Neural cell (in vitro differentiated cells): ENCODE results near the gene PCDHB4. TPM values are rescaled to one million over a fixed set of nuclear protein-coding genes. Genes with fewer than 3 reads are reported as not detected.
"Not testable (repeated sequence)": the region's sequence is repeated elsewhere in the genome, so short reads cannot be mapped to it uniquely, and the experiment has no call there.

Experiments used
- H2AFZ ChIP-seq: fragments of 200-600, 300-800 bp; sonication (generic), shearing (Covaris generic); 2 replicates; pipeline ENCODE4 v1.6.0; 2014; ENCODE audit warnings: low read depth, mild to moderate bottlenecking, antibody characterized with exemption, low read length, moderate library complexity
- H3F3A ChIP-seq: fragments of 200-600 bp; shearing (Covaris generic); 2 replicates; pipeline ENCODE4 v1.6.1; 2016; ENCODE audit warnings: mild to moderate bottlenecking, moderate library complexity, mixed read lengths, antibody characterized with exemption, low read length; ENCODE audit not compliant: insufficient read depth, poor library complexity, severe bottlenecking
- H3K27ac ChIP-seq: fragments of 200-600, 300-800 bp; sonication (generic), shearing (Covaris generic); 2 replicates; pipeline ENCODE4 v1.5.1; 2014; ENCODE audit warnings: mild to moderate bottlenecking, low read length, moderate library complexity
- H3K27me3 ChIP-seq: fragments of 300-800, 200-600 bp; sonication (generic), shearing (Covaris generic); 2 replicates; pipeline ENCODE4 v1.6.0; 2014; ENCODE audit warnings: mild to moderate bottlenecking, low read depth, low read length, moderate library complexity; ENCODE audit not compliant: insufficient read depth
- H3K36me3 ChIP-seq: fragments of 300-800, 200-600 bp; sonication (generic), shearing (Covaris generic); 2 replicates; pipeline ENCODE4 v1.5.1; 2014; ENCODE audit warnings: mild to moderate bottlenecking, antibody characterized with exemption, low read length, moderate library complexity; ENCODE audit not compliant: insufficient read depth
- H3K4me2 ChIP-seq: fragments of 300-800, 200-600 bp; sonication (generic), shearing (Covaris generic); 2 replicates; pipeline ENCODE4 v1.6.0; 2014; ENCODE audit warnings: mild to moderate bottlenecking, low read length
- H3K4me3 ChIP-seq: fragments of 300-800, 200-600 bp; sonication (generic), shearing (Covaris generic); 2 replicates; pipeline ENCODE4 v1.5.1; 2014; ENCODE audit warnings: mild to moderate bottlenecking, low read length, moderate library complexity
- H3K79me2 ChIP-seq: fragments of 200-600 bp; shearing (Covaris generic); replicated peaks from 2 replicates; pipeline ENCODE4 v1.6.0; 2014; ENCODE audit warnings: mild to moderate bottlenecking, low read length, moderate library complexity; ENCODE audit not compliant: insufficient read depth
- H3K9ac ChIP-seq: fragments of 300-800, 200-600 bp; sonication (generic), shearing (Covaris generic); 2 replicates; pipeline ENCODE4 v1.6.1; 2016; ENCODE audit warnings: mild to moderate bottlenecking, low read length, mixed read lengths
- H3K9me2 ChIP-seq: fragments of 200-600 bp; shearing (Covaris generic); 2 replicates; pipeline ENCODE4 v1.6.1; 2016; ENCODE audit warnings: mild to moderate bottlenecking, low read length, mixed read lengths; ENCODE audit not compliant: insufficient read depth
- H3K9me3 ChIP-seq: fragments of 200-600, 300-800 bp; sonication (generic), shearing (Covaris generic); 2 replicates; pipeline ENCODE4 v1.6.1; 2016; ENCODE audit warnings: mild to moderate bottlenecking, mixed run types, low read length, moderate library complexity, mixed read lengths
- H4K20me1 ChIP-seq: fragments of 200-600 bp; shearing (Covaris generic); 2 replicates; pipeline ENCODE4 v1.6.1; 2016; ENCODE audit warnings: mild to moderate bottlenecking, mixed run types; ENCODE audit not compliant: insufficient read depth
- EP300 ChIP-seq: fragments of 450-650 bp; conservative IDR thresholded peaks from 2 replicates; pipeline ENCODE4 v1.6.1; 2014; ENCODE audit warnings: antibody characterized with exemption, mild to moderate bottlenecking, moderate library complexity; ENCODE audit not compliant: poor library complexity, severe bottlenecking
- EZH2 ChIP-seq: fragments of 200-600, 300-800 bp; shearing (Covaris generic), sonication (generic); IDR thresholded peaks from 2 replicates; pipeline ENCODE4 v1.6.1; 2014; ENCODE audit warnings: antibody characterized with exemption, low read length, borderline replicate concordance, mild to moderate bottlenecking; ENCODE audit not compliant: insufficient read depth, poor library complexity, severe bottlenecking
- MXI1 ChIP-seq: fragments of 450-650 bp; conservative IDR thresholded peaks from 2 replicates; pipeline ENCODE4 v1.6.1; 2014; ENCODE audit warnings: antibody characterized with exemption, mild to moderate bottlenecking; ENCODE audit not compliant: poor library complexity, severe bottlenecking
- POLR2AphosphoS5 ChIP-seq: IDR thresholded peaks from 2 replicates; pipeline ENCODE4 v1.6.1; 2012
- RAD21 ChIP-seq: fragments of 450-650 bp; conservative IDR thresholded peaks from 2 replicates; pipeline ENCODE4 v1.6.1; 2014; ENCODE audit warnings: antibody characterized with exemption, mild to moderate bottlenecking, moderate library complexity
- SMC3 ChIP-seq: fragments of 450-650 bp; conservative IDR thresholded peaks from 2 replicates; pipeline ENCODE4 v1.6.1; 2014; ENCODE audit warnings: antibody characterized with exemption, mild to moderate bottlenecking, moderate library complexity; ENCODE audit not compliant: poor library complexity
- TAF1 ChIP-seq: IDR thresholded peaks from 2 replicates; pipeline ENCODE4 v1.6.1; 2012; ENCODE audit warnings: low read depth
- polyA plus RNA-seq: library from polyadenylated mRNA; depleted of rRNA; stranded (reverse); fragments of >200 nt; gene quantifications from 2 replicates; pipeline ENCODE4 v1.2.3, GENCODE V29; 2014
- TF ChIP-seq, protein P1 (sequence below): fragments of 450-650 bp; IDR thresholded peaks from 2 replicates; pipeline ENCODE4 v1.5.1; 2014; ENCODE audit warnings: antibody characterized with exemption, mild to moderate bottlenecking, moderate library complexity; ENCODE audit not compliant: poor library complexity, severe bottlenecking
- TF ChIP-seq, protein P2 (sequence below): IDR thresholded peaks from 2 replicates; pipeline ENCODE4 v1.6.1; 2012; ENCODE audit warnings: borderline replicate concordance

PCDHB4 gene
- polyA plus RNA-seq, 1 donor from 2014 or later = 4.2 TPM

DNA sequence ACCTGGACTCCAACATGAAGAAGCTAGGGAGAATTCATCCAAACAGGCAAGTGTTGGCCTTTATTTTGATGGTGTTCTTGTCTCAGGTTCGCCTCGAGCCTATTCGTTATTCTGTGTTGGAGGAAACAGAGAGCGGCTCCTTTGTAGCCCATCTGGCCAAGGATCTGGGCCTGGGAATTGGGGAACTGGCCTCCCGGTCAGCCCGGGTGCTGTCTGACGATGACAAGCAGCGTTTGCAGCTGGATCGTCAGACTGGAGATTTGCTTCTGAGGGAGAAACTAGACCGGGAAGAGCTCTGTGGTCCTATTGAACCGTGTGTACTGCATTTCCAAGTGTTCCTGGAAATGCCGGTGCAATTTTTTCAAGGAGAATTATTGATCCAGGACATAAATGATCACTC lies 367 bp downstream of the PCDHB4 start:
- Histone ChIP-seq H3K4me3 (no peak overlapping the region), H3K9ac (no peak overlapping the region)

DNA sequence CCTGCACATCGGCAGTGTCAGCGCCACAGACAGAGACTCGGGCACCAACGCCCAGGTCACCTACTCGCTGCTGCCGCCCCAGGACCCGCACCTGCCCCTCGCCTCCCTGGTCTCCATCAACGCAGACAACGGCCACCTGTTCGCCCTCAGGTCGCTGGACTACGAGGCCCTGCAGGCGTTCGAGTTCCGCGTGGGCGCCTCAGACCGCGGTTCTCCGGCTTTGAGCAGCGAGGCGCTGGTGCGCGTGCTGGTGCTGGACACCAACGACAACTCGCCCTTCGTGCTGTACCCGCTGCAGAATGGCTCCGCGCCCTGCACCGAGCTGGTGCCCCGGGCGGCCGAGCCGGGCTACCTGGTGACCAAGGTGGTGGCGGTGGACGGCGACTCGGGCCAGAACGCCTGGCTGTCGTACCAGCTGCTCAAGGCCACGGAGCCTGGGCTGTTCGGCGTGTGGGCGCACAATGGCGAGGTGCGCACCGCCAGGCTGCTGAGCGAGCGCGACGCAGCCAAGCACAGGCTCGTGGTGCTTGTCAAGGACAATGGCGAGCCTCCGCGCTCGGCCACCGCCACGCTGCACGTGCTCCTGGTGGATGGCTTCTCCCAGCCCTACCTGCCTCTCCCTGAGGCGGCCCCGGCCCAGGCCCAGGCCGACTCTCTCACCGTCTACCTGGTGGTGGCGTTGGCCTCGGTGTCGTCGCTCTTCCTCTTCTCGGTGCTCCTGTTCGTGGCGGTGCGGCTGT lies 1.9 kb downstream of the PCDHB4 start:
- H3K9me2 ChIP-seq, H3K4me2 ChIP-seq, H3F3A ChIP-seq, H3K36me3 ChIP-seq, H3K27ac ChIP-seq, H3K9me3 ChIP-seq, H4K20me1 ChIP-seq, H2AFZ ChIP-seq, H3K27me3 ChIP-seq, H3K9ac ChIP-seq, H3K4me3 ChIP-seq: not testable (repeated sequence)
- H3K79me2 ChIP-seq = peaks cover 19% of the 10 kb centered on the region

More for the DNA sequence above, 367 bp downstream of the PCDHB4 start:
- Histone ChIP-seq H3K27ac (no peak overlapping the region), H3K79me2 (peaks cover 19% of the 10 kb centered on the region), H4K20me1 (no peaks in the 10 kb centered on the region), H3K4me2 (no peak overlapping the region), H3K36me3 (no peaks in the 10 kb centered on the region), H2AFZ (no peak overlapping the region), H3F3A (no peaks in the 10 kb centered on the region), H3K9me2 (no peaks in the 10 kb centered on the region), H3K27me3 (no peaks in the 10 kb centered on the region), H3K9me3 (peaks cover 10% of the 10 kb centered on the region)
- TF ChIP-seq RAD21 (no peak), MXI1 (no peak), TAF1 (no peak), EP300 (no peak), POLR2AphosphoS5 (no peak), EZH2 (no peak), SMC3 (no peak)
- TF ChIP-seq, protein P1, sequence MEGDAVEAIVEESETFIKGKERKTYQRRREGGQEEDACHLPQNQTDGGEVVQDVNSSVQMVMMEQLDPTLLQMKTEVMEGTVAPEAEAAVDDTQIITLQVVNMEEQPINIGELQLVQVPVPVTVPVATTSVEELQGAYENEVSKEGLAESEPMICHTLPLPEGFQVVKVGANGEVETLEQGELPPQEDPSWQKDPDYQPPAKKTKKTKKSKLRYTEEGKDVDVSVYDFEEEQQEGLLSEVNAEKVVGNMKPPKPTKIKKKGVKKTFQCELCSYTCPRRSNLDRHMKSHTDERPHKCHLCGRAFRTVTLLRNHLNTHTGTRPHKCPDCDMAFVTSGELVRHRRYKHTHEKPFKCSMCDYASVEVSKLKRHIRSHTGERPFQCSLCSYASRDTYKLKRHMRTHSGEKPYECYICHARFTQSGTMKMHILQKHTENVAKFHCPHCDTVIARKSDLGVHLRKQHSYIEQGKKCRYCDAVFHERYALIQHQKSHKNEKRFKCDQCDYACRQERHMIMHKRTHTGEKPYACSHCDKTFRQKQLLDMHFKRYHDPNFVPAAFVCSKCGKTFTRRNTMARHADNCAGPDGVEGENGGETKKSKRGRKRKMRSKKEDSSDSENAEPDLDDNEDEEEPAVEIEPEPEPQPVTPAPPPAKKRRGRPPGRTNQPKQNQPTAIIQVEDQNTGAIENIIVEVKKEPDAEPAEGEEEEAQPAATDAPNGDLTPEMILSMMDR = no peak
- TF ChIP-seq, protein P2, sequence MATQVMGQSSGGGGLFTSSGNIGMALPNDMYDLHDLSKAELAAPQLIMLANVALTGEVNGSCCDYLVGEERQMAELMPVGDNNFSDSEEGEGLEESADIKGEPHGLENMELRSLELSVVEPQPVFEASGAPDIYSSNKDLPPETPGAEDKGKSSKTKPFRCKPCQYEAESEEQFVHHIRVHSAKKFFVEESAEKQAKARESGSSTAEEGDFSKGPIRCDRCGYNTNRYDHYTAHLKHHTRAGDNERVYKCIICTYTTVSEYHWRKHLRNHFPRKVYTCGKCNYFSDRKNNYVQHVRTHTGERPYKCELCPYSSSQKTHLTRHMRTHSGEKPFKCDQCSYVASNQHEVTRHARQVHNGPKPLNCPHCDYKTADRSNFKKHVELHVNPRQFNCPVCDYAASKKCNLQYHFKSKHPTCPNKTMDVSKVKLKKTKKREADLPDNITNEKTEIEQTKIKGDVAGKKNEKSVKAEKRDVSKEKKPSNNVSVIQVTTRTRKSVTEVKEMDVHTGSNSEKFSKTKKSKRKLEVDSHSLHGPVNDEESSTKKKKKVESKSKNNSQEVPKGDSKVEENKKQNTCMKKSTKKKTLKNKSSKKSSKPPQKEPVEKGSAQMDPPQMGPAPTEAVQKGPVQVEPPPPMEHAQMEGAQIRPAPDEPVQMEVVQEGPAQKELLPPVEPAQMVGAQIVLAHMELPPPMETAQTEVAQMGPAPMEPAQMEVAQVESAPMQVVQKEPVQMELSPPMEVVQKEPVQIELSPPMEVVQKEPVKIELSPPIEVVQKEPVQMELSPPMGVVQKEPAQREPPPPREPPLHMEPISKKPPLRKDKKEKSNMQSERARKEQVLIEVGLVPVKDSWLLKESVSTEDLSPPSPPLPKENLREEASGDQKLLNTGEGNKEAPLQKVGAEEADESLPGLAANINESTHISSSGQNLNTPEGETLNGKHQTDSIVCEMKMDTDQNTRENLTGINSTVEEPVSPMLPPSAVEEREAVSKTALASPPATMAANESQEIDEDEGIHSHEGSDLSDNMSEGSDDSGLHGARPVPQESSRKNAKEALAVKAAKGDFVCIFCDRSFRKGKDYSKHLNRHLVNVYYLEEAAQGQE = no peak

DNA sequence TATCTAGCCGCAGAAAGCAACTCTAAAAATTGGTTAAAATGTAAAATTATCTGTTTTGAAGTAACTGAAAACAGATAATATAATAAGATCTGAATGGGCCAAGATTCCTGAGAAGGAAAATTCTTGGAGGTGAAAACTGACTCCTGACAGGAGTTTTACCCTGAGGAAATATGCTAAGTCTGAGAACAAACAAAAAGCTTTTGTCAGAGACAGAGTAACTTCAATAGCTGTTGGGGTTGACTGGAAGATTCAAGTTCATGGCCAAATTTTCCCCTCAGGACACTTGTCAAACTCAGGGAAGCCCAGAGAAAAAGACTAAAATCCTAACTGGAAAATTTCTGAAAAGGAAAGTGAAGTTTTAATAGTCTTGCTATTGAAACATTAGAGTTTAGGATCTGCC lies 5.7 kb downstream of the PCDHB4 start:
- peaks cover 1% of the 10 kb centered on the region for H3K36me3 ChIP-seq
- H4K20me1 ChIP-seq = no peaks in the 10 kb centered on the region
- H3K79me2 ChIP-seq = no peaks in the 10 kb centered on the region
- peaks cover 4% of the 10 kb centered on the region for H3K9me3 ChIP-seq
- no peak overlapping the region for H3K9ac ChIP-seq
- H3K4me2 ChIP-seq = no peak overlapping the region
- no peak overlapping the region for H2AFZ ChIP-seq
- TF ChIP-seq EP300 (no peak), RAD21 (no peak), POLR2AphosphoS5 (no peak), MXI1 (no peak), SMC3 (no peak), TAF1 (no peak), EZH2 (no peak)
- TF ChIP-seq, protein P1 = no peak
- TF ChIP-seq, protein P2 = no peak
- no peak overlapping the region for H3K4me3 ChIP-seq
- H3K9me2 ChIP-seq = no peaks in the 10 kb centered on the region
- no peaks in the 10 kb centered on the region for H3F3A ChIP-seq
- H3K27ac ChIP-seq = no peak overlapping the region
- H3K27me3 ChIP-seq = no peaks in the 10 kb centered on the region
